ENCODE results near the gene FLG2. TPM values are rescaled to one million over a fixed set of nuclear protein-coding genes. Genes with fewer than 3 reads are reported as not detected.
"Not testable (repeated sequence)": the region's sequence is repeated elsewhere in the genome, so short reads cannot be mapped to it uniquely, and the experiment has no call there.

Gene FLG2
- total RNA-seq, 1 experiment from 2014 or later, result not detected

- H3K79me2 ChIP-seq (ENCODE audit: low read length), result no peaks in the 10 kb centered on the region
Measured at GRCh38 chr1:152344438-152344837, 15.4 kb downstream of the FLG2 start.

GRCh38 chr1:152343006-152343405 is 16.8 kb downstream of the FLG2 start:
- Histone ChIP-seq H3K27ac (ENCODE audit: low read length) (no peak overlapping the region), H4K20me1 (ENCODE audit: insufficient read depth, low read depth, low read length) (no peaks in the 10 kb centered on the region), H2AFZ (ENCODE audit: low read length) (no peak overlapping the region), H3K36me3 (ENCODE audit: insufficient read depth, low read length) (no peaks in the 10 kb centered on the region), H3K9me2 (replicated peaks; ENCODE audit: insufficient read depth, low read length) (no peaks in the 10 kb centered on the region), H3K9me3 (ENCODE audit: low read length) (no peaks in the 10 kb centered on the region), H3K79me2 (ENCODE audit: low read length) (no peaks in the 10 kb centered on the region), H3K4me2 (ENCODE audit: low read depth, low read length, poor library complexity, severe bottlenecking) (no peak overlapping the region), H3K4me1 (ENCODE audit: low read length) (no peaks in the 10 kb centered on the region), H3K27me3 (ENCODE audit: low read length) (no peaks in the 10 kb centered on the region), H3K9ac (ENCODE audit: low read length) (no peak overlapping the region), H3K4me3 (ENCODE audit: low read length) (no peak overlapping the region)
- no peak for DNase-seq

More at GRCh38 chr1:152344438-152344837, 15.4 kb downstream of the FLG2 start:
- Histone ChIP-seq H3K36me3 (ENCODE audit: insufficient read depth, low read length) (no peaks in the 10 kb centered on the region), H2AFZ (ENCODE audit: low read length) (no peak overlapping the region), H3K4me3 (ENCODE audit: low read length) (no peak overlapping the region), H3K27ac (ENCODE audit: low read length) (no peak overlapping the region), H4K20me1 (ENCODE audit: insufficient read depth, low read depth, low read length) (no peaks in the 10 kb centered on the region), H3K9me3 (ENCODE audit: low read length) (no peaks in the 10 kb centered on the region), H3K4me2 (ENCODE audit: low read depth, low read length, poor library complexity, severe bottlenecking) (no peak overlapping the region), H3K9ac (ENCODE audit: low read length) (no peak overlapping the region), H3K4me1 (ENCODE audit: low read length) (no peaks in the 10 kb centered on the region), H3K27me3 (ENCODE audit: low read length) (no peaks in the 10 kb centered on the region), H3K9me2 (replicated peaks; ENCODE audit: insufficient read depth, low read length) (no peaks in the 10 kb centered on the region)
- DNase-seq, result no peak

GRCh38 chr1:152335399-152335798 is 24.4 kb downstream of the FLG2 start:
- Histone ChIP-seq H4K20me1 (ENCODE audit: insufficient read depth, low read depth, low read length) (no peaks in the 10 kb centered on the region), H3K27ac (ENCODE audit: low read length) (no peak overlapping the region), H3K4me2 (ENCODE audit: low read depth, low read length, poor library complexity, severe bottlenecking) (no peak overlapping the region), H3K79me2 (ENCODE audit: low read length) (no peaks in the 10 kb centered on the region), H3K9me2 (replicated peaks; ENCODE audit: insufficient read depth, low read length) (no peaks in the 10 kb centered on the region), H3K4me1 (ENCODE audit: low read length) (no peaks in the 10 kb centered on the region), H3K36me3 (ENCODE audit: insufficient read depth, low read length) (no peaks in the 10 kb centered on the region), H2AFZ (ENCODE audit: low read length) (no peak overlapping the region), H3K27me3 (ENCODE audit: low read length) (no peaks in the 10 kb centered on the region), H3K4me3 (ENCODE audit: low read length) (no peak overlapping the region), H3K9me3 (ENCODE audit: low read length) (no peaks in the 10 kb centered on the region), H3K9ac (ENCODE audit: low read length) (no peak overlapping the region)
- no peak for DNase-seq

- no peak for DNase-seq
- H4K20me1 ChIP-seq (ENCODE audit: insufficient read depth, low read depth, low read length), result no peaks in the 10 kb centered on the region
- no peaks in the 10 kb centered on the region for H3K27me3 ChIP-seq (ENCODE audit: low read length)
- no peaks in the 10 kb centered on the region for H3K79me2 ChIP-seq (ENCODE audit: low read length)
- no peaks in the 10 kb centered on the region for H3K36me3 ChIP-seq (ENCODE audit: insufficient read depth, low read length)
- H3K27ac ChIP-seq (ENCODE audit: low read length), result no peak overlapping the region
- no peaks in the 10 kb centered on the region for H3K9me2 ChIP-seq (replicated peaks; ENCODE audit: insufficient read depth, low read length)
- no peak overlapping the region for H3K4me3 ChIP-seq (ENCODE audit: low read length)
- H2AFZ ChIP-seq (ENCODE audit: low read length), result no peak overlapping the region
- H3K4me1 ChIP-seq (ENCODE audit: low read length), result no peaks in the 10 kb centered on the region
- H3K4me2 ChIP-seq (ENCODE audit: low read depth, low read length, poor library complexity, severe bottlenecking), result no peak overlapping the region
- no peak overlapping the region for H3K9ac ChIP-seq (ENCODE audit: low read length)
- no peaks in the 10 kb centered on the region for H3K9me3 ChIP-seq (ENCODE audit: low read length)
Measured at GRCh38 chr1:152328801-152329391, 30.9 kb downstream of the FLG2 start.

GRCh38 chr1:152325111-152325510 is 34.7 kb downstream of the FLG2 start, which contains the start of gene FLG:
Gene FLG (minus strand): TSS chr1:152325239. CDS start chr1:152315456, 9,783 bp downstream.
- H3K27me3 ChIP-seq (ENCODE audit: low read length), result no peaks in the 10 kb centered on the region
- H3K36me3 ChIP-seq (ENCODE audit: insufficient read depth, low read length), result no peaks in the 10 kb centered on the region
- no peak for DNase-seq
- H3K9me2 ChIP-seq (replicated peaks; ENCODE audit: insufficient read depth, low read length), result no peaks in the 10 kb centered on the region
- H3K27ac ChIP-seq (ENCODE audit: low read length), result no peak within 1 kb of the TSS
- H3K4me3 ChIP-seq (ENCODE audit: low read length), result no peak within 1 kb of the TSS
- H3K9me3 ChIP-seq (ENCODE audit: low read length), result no peaks in the 10 kb centered on the region
- H3K4me2 ChIP-seq (ENCODE audit: low read depth, low read length, poor library complexity, severe bottlenecking), result no peak within 1 kb of the TSS
- no peaks in the 10 kb centered on the region for H3K79me2 ChIP-seq (ENCODE audit: low read length)
- H2AFZ ChIP-seq (ENCODE audit: low read length), result no peak within 1 kb of the TSS
- H4K20me1 ChIP-seq (ENCODE audit: insufficient read depth, low read depth, low read length), result no peaks in the 10 kb centered on the region
- no peaks in the 10 kb centered on the region for H3K4me1 ChIP-seq (ENCODE audit: low read length)
- H3K9ac ChIP-seq (ENCODE audit: low read length), result no peak within 1 kb of the TSS

- Histone ChIP-seq H3K4me3 (ENCODE audit: low read length) (no peak overlapping the region), H3K36me3 (ENCODE audit: insufficient read depth, low read length) (no peaks in the 10 kb centered on the region), H3K9me2 (replicated peaks; ENCODE audit: insufficient read depth, low read length) (no peaks in the 10 kb centered on the region), H4K20me1 (ENCODE audit: insufficient read depth, low read depth, low read length) (no peaks in the 10 kb centered on the region), H3K79me2 (ENCODE audit: low read length) (no peaks in the 10 kb centered on the region), H3K4me1 (ENCODE audit: low read length) (no peaks in the 10 kb centered on the region), H3K9me3 (ENCODE audit: low read length) (no peaks in the 10 kb centered on the region), H3K27ac (ENCODE audit: low read length) (no peak overlapping the region), H2AFZ (ENCODE audit: low read length) (no peak overlapping the region), H3K27me3 (ENCODE audit: low read length) (no peaks in the 10 kb centered on the region), H3K4me2 (ENCODE audit: low read depth, low read length, poor library complexity, severe bottlenecking) (no peak overlapping the region), H3K9ac (ENCODE audit: low read length) (no peak overlapping the region)
- DNase-seq, result no peak
Measured at GRCh38 chr1:152313970-152314369, 45.8 kb downstream of the FLG2 start.

- DNase-seq, result no peak
- Histone ChIP-seq H2AFZ (ENCODE audit: low read length) (no peak overlapping the region), H3K36me3 (ENCODE audit: insufficient read depth, low read length) (no peaks in the 10 kb centered on the region), H3K79me2 (ENCODE audit: low read length) (no peaks in the 10 kb centered on the region), H3K4me1 (ENCODE audit: low read length) (no peaks in the 10 kb centered on the region), H3K9me2 (replicated peaks; ENCODE audit: insufficient read depth, low read length) (no peaks in the 10 kb centered on the region), H3K4me2 (ENCODE audit: low read depth, low read length, poor library complexity, severe bottlenecking) (no peak overlapping the region), H4K20me1 (ENCODE audit: insufficient read depth, low read depth, low read length) (no peaks in the 10 kb centered on the region), H3K27me3 (ENCODE audit: low read length) (no peaks in the 10 kb centered on the region), H3K9ac (ENCODE audit: low read length) (no peak overlapping the region), H3K4me3 (ENCODE audit: low read length) (no peak overlapping the region), H3K9me3 (ENCODE audit: low read length) (no peaks in the 10 kb centered on the region), H3K27ac (ENCODE audit: low read length) (no peak overlapping the region)
Measured at GRCh38 chr1:152313319-152313801, 46.4 kb downstream of the FLG2 start.

GRCh38 chr1:152312169-152312568 is 47.6 kb downstream of the FLG2 start:
- not testable (repeated sequence) for H3K27ac ChIP-seq (ENCODE audit: low read length); DNase-seq; H3K27me3 ChIP-seq (ENCODE audit: low read length); H3K4me3 ChIP-seq (ENCODE audit: low read length); H3K4me2 ChIP-seq (ENCODE audit: low read depth, low read length, poor library complexity, severe bottlenecking); H4K20me1 ChIP-seq (ENCODE audit: insufficient read depth, low read depth, low read length); H3K9ac ChIP-seq (ENCODE audit: low read length); H3K79me2 ChIP-seq (ENCODE audit: low read length); H3K9me2 ChIP-seq (replicated peaks; ENCODE audit: insufficient read depth, low read length); H3K9me3 ChIP-seq (ENCODE audit: low read length); H2AFZ ChIP-seq (ENCODE audit: low read length); H3K36me3 ChIP-seq (ENCODE audit: insufficient read depth, low read length); H3K4me1 ChIP-seq (ENCODE audit: low read length)

All from Karpas-422 (cell line).